ENCODE measurements around the gene IPCEF1. TPM values are rescaled to one million over a fixed set of nuclear protein-coding genes. Genes with fewer than 3 reads are reported as not detected.
A peak's percentile ranks its signal among the peaks of the same experiment; 100 is the strongest.

IPCEF1 gene
- polyA plus RNA-seq, 1 donor: 2.2 TPM

GRCh38 chr6:154169193-154169847 is 187.3 kb downstream of the IPCEF1 start:
- no peak for DNase-seq
- no CpG with 5 or more reads among the region's 5 CpGs for WGBS (ENCODE audit: insufficient coverage, low lambda C conversion rate)
- Histone ChIP-seq H3K9me3 (ENCODE audit: control insufficient read depth, low read depth, low read length) (no peaks in the 10 kb centered on the region), H3K4me1 (ENCODE audit: control insufficient read depth, insufficient read depth, low read length) (no peaks in the 10 kb centered on the region), H3K27me3 (ENCODE audit: control insufficient read depth, insufficient read depth, low read length) (no peaks in the 10 kb centered on the region), H3K4me3 (ENCODE audit: low read length) (no peak overlapping the region), H3K36me3 (ENCODE audit: control insufficient read depth, insufficient read depth, low read length) (no peaks in the 10 kb centered on the region), H3K27ac (ENCODE audit: low read length) (no peak overlapping the region)

GRCh38 chr6:154167126-154167525 is 189.5 kb downstream of the IPCEF1 start:
- no peaks in the 10 kb centered on the region for H3K36me3 ChIP-seq (ENCODE audit: control insufficient read depth, insufficient read depth, low read length)
- no peak overlapping the region for H3K27ac ChIP-seq (ENCODE audit: low read length)
- H3K9me3 ChIP-seq (ENCODE audit: control insufficient read depth, low read depth, low read length): no peaks in the 10 kb centered on the region
- no peak overlapping the region for H3K4me3 ChIP-seq (ENCODE audit: low read length)
- no CpG with 5 or more reads among the region's 2 CpGs for WGBS (ENCODE audit: insufficient coverage, low lambda C conversion rate)
- no peak for DNase-seq
- H3K4me1 ChIP-seq (ENCODE audit: control insufficient read depth, insufficient read depth, low read length): no peaks in the 10 kb centered on the region
- H3K27me3 ChIP-seq (ENCODE audit: control insufficient read depth, insufficient read depth, low read length): no peaks in the 10 kb centered on the region

GRCh38 chr6:154166140-154166539 is 190.5 kb downstream of the IPCEF1 start:
- Histone ChIP-seq H3K4me1 (ENCODE audit: control insufficient read depth, insufficient read depth, low read length) (no peaks in the 10 kb centered on the region), H3K27ac (ENCODE audit: low read length) (no peak overlapping the region), H3K4me3 (ENCODE audit: low read length) (no peak overlapping the region), H3K27me3 (ENCODE audit: control insufficient read depth, insufficient read depth, low read length) (peaks cover 2% of the 10 kb centered on the region), H3K36me3 (ENCODE audit: control insufficient read depth, insufficient read depth, low read length) (no peaks in the 10 kb centered on the region), H3K9me3 (ENCODE audit: control insufficient read depth, low read depth, low read length) (no peaks in the 10 kb centered on the region)
- no peak for DNase-seq
- WGBS (ENCODE audit: insufficient coverage, low lambda C conversion rate): 92% methylated on average over 4 of the region's 9 CpGs

- no peaks in the 10 kb centered on the region for H3K36me3 ChIP-seq (ENCODE audit: control insufficient read depth, insufficient read depth, low read length)
- H3K4me3 ChIP-seq (ENCODE audit: low read length): no peak overlapping the region
- no peak for DNase-seq
- peaks cover 2% of the 10 kb centered on the region for H3K27me3 ChIP-seq (ENCODE audit: control insufficient read depth, insufficient read depth, low read length)
- no peaks in the 10 kb centered on the region for H3K9me3 ChIP-seq (ENCODE audit: control insufficient read depth, low read depth, low read length)
- no peaks in the 10 kb centered on the region for H3K4me1 ChIP-seq (ENCODE audit: control insufficient read depth, insufficient read depth, low read length)
- no peak overlapping the region for H3K27ac ChIP-seq (ENCODE audit: low read length)
- WGBS (ENCODE audit: insufficient coverage, low lambda C conversion rate): no CpG with 5 or more reads among the region's 2 CpGs
These were observed 191.1 kb downstream of the IPCEF1 start for GRCh38 chr6:154165478-154165877.

- Histone ChIP-seq H3K36me3 (ENCODE audit: control insufficient read depth, insufficient read depth, low read length) (no peaks in the 10 kb centered on the region), H3K27me3 (ENCODE audit: control insufficient read depth, insufficient read depth, low read length) (peaks cover 2% of the 10 kb centered on the region), H3K4me3 (ENCODE audit: low read length) (no peak overlapping the region), H3K27ac (ENCODE audit: low read length) (no peak overlapping the region), H3K9me3 (ENCODE audit: control insufficient read depth, low read depth, low read length) (no peaks in the 10 kb centered on the region), H3K4me1 (ENCODE audit: control insufficient read depth, insufficient read depth, low read length) (no peaks in the 10 kb centered on the region)
- peak in 1 of 2 donors; percentile 37 for DNase-seq
- no CpG with 5 or more reads among the region's 5 CpGs for WGBS (ENCODE audit: insufficient coverage, low lambda C conversion rate)
These were observed 192.2 kb downstream of the IPCEF1 start for GRCh38 chr6:154164397-154164796.

GRCh38 chr6:154161689-154162088 is 194.9 kb downstream of the IPCEF1 start:
- H3K9me3 ChIP-seq (ENCODE audit: control insufficient read depth, low read depth, low read length): no peaks in the 10 kb centered on the region
- no peak overlapping the region for H3K27ac ChIP-seq (ENCODE audit: low read length)
- no peak for DNase-seq
- no peaks in the 10 kb centered on the region for H3K36me3 ChIP-seq (ENCODE audit: control insufficient read depth, insufficient read depth, low read length)
- H3K4me1 ChIP-seq (ENCODE audit: control insufficient read depth, insufficient read depth, low read length): no peaks in the 10 kb centered on the region
- 100% methylated on average over 1 of the region's 3 CpGs for WGBS (ENCODE audit: insufficient coverage, low lambda C conversion rate)
- no peak overlapping the region for H3K4me3 ChIP-seq (ENCODE audit: low read length)
- H3K27me3 ChIP-seq (ENCODE audit: control insufficient read depth, insufficient read depth, low read length): peaks cover 2% of the 10 kb centered on the region

GRCh38 chr6:154159126-154159525 is 197.5 kb downstream of the IPCEF1 start:
- Histone ChIP-seq H3K4me3 (ENCODE audit: low read length) (no peak overlapping the region), H3K27me3 (ENCODE audit: control insufficient read depth, insufficient read depth, low read length) (peaks cover 2% of the 10 kb centered on the region), H3K36me3 (ENCODE audit: control insufficient read depth, insufficient read depth, low read length) (no peaks in the 10 kb centered on the region), H3K27ac (ENCODE audit: low read length) (no peak overlapping the region), H3K9me3 (ENCODE audit: control insufficient read depth, low read depth, low read length) (no peaks in the 10 kb centered on the region), H3K4me1 (ENCODE audit: control insufficient read depth, insufficient read depth, low read length) (no peaks in the 10 kb centered on the region)
- WGBS (ENCODE audit: insufficient coverage, low lambda C conversion rate): no CpG with 5 or more reads among the region's 2 CpGs
- no peak for DNase-seq

- Histone ChIP-seq H3K27ac (ENCODE audit: low read length) (no peak overlapping the region), H3K27me3 (ENCODE audit: control insufficient read depth, insufficient read depth, low read length) (peaks cover 2% of the 10 kb centered on the region), H3K4me1 (ENCODE audit: control insufficient read depth, insufficient read depth, low read length) (no peaks in the 10 kb centered on the region), H3K36me3 (ENCODE audit: control insufficient read depth, insufficient read depth, low read length) (no peaks in the 10 kb centered on the region), H3K4me3 (ENCODE audit: low read length) (no peak overlapping the region), H3K9me3 (ENCODE audit: control insufficient read depth, low read depth, low read length) (no peaks in the 10 kb centered on the region)
- no peak for DNase-seq
These were observed 198.9 kb downstream of the IPCEF1 start for GRCh38 chr6:154157706-154158105.

GRCh38 chr6:154157082-154157481 is 199.5 kb downstream of the IPCEF1 start:
- H3K36me3 ChIP-seq (ENCODE audit: control insufficient read depth, insufficient read depth, low read length): no peaks in the 10 kb centered on the region
- H3K4me1 ChIP-seq (ENCODE audit: control insufficient read depth, insufficient read depth, low read length): no peaks in the 10 kb centered on the region
- WGBS (ENCODE audit: insufficient coverage, low lambda C conversion rate): 33% methylated on average over 1 of the region's 4 CpGs
- H3K27ac ChIP-seq (ENCODE audit: low read length): no peak overlapping the region
- DNase-seq: no peak
- no peaks in the 10 kb centered on the region for H3K9me3 ChIP-seq (ENCODE audit: control insufficient read depth, low read depth, low read length)
- no peak overlapping the region for H3K4me3 ChIP-seq (ENCODE audit: low read length)
- peaks cover 2% of the 10 kb centered on the region for H3K27me3 ChIP-seq (ENCODE audit: control insufficient read depth, insufficient read depth, low read length)

- WGBS (ENCODE audit: insufficient coverage, low lambda C conversion rate): 100% methylated on average over 1 of the region's 11 CpGs
- no peaks in the 10 kb centered on the region for H3K4me1 ChIP-seq (ENCODE audit: control insufficient read depth, insufficient read depth, low read length)
- H3K4me3 ChIP-seq (ENCODE audit: low read length): no peak overlapping the region
- H3K9me3 ChIP-seq (ENCODE audit: control insufficient read depth, low read depth, low read length): no peaks in the 10 kb centered on the region
- no peak for DNase-seq
- no peaks in the 10 kb centered on the region for H3K27me3 ChIP-seq (ENCODE audit: control insufficient read depth, insufficient read depth, low read length)
- H3K27ac ChIP-seq (ENCODE audit: low read length): no peak overlapping the region
- no peaks in the 10 kb centered on the region for H3K36me3 ChIP-seq (ENCODE audit: control insufficient read depth, insufficient read depth, low read length)
These were observed 200.3 kb downstream of the IPCEF1 start for GRCh38 chr6:154156135-154156896.
